ENCODE data around the gene GNL3. TPM values are rescaled to one million over a fixed set of nuclear protein-coding genes. Genes with fewer than 3 reads are reported as not detected.

The GNL3 gene
- total RNA-seq, 1 donor from 2014 or later: 70.0 TPM

DNA sequence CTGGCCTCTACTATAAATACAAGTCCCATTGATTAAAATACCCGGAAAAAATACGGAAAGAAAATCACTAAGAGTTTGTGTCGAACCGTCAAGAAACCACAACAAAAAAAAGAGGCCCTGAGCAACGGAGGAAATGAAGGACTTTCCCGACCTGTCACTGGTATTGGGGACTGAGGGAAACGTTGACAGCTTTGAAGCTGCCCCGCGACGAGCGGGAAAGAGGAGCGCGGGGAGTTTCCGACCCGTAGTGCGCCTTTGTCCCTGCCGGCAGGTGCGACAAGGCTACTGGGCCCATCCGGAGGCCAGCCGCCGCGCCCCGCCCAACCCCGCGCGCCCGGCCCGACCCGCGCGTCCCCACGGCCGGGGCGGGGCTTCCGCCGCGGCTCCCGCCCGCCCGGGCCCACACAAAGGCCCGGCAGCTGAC is 535 bp upstream of the GNL3 start:
- no peak for DNase-seq (ENCODE audit: extremely low read depth, low read depth, low spot score)

DNA sequence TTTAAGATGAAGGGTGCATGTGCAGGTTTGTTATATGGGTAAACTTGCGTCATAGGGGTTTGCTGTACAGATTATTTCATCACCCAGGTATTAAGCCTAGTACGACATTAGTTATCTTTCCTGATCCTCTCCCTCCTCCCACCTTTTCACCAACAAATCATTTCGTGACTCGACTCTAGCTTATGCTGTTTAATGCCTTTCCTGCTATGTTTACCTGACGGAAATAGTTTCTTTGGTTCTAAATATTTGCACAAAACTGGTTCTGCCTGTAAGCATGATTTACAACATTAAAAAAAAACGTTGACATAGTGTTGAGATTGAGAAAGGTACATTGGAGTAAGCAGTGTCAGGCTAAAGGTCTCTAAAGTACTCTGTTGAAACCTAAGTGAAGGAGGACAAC is 2.4 kb downstream of the GNL3 start:
- DNase-seq (ENCODE audit: extremely low read depth, low read depth, low spot score): no peak

DNA sequence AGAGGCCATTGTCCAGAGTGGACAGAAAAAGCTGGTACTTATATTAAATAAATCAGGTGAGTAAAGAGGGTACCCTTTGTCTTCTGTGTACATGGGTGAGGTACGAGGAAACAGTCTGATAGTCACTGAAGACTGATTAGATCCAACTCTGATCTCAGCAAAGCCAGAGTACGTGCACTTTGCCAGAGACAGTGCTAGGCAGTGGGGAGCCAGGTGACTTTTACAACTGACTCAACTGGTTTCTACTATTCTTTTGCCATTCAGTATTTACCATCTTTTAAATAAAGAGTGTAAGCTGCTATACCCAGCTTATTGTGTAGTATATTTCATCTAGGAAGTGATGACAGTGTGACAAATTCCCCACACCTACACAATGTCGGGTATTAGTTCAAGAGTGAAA is 3.3 kb downstream of the GNL3 start:
- DNase-seq (ENCODE audit: extremely low read depth, low read depth, low spot score): no peak

DNA sequence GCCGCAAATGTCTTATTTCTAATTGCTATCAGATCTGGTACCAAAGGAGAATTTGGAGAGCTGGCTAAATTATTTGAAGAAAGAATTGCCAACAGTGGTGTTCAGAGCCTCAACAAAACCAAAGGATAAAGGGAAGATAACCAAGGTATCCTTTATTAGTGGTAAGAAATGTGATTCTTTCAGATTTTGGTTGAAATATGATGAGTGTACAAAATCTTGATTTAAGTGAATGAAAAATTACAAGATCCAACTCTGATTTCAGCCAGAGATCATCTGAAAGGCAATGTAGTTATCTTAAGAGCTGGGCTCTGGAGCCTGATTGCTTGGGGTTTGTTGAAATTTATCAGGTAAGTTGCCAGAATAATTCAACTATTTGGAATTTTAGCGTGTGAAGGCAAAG is 4.7 kb downstream of the GNL3 start:
- no peak for DNase-seq (ENCODE audit: extremely low read depth, low read depth, low spot score)

DNA sequence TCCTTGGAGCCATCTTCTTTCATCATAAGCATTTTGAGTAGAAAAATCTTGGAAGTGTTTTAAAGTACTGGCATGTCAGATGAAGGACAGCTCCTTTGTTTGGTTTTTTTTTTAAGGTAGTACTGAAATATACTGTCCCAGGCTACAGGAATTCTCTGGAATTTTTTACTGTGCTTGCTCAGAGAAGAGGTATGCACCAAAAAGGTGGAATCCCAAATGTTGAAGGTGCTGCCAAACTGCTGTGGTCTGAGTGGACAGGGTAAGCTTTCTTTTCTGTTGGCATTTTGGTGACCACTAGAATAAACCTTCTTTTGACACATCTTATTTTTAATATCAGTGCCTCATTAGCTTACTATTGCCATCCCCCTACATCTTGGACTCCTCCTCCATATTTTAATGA is 7.2 kb downstream of the GNL3 start:
- no peak for DNase-seq (ENCODE audit: extremely low read depth, low read depth, low spot score)

DNA sequence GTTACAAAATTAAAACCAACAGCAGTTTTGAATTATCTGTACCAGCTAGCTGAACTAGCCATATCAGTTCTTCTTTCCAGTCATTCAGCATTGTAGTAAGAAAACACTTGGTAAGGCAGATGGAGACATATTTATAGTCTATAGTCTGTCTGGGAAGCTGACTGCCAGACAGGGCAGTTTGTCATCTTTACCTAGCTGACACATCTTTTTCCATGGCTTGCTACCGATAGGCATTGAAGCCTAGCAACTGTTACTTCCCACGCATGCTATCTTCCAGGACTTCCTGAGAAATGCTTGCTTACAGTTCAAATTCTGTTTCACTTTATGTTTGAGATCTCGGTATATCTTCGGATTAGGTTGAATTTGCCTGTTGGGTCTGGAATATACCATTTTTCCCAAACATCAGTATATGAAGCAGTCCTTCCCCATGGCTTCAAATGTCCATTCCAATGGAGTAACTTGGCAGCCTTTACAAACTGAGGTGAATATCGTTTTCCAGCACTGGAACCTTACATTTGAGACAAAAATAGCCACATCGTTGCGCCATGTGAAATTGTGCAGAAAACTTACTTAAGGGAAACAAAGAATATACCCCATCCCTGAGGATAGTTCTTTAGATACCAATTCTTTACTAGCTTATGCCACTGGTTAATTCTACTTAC is 8.8 kb downstream of the GNL3 start:
- DNase-seq (ENCODE audit: extremely low read depth, low read depth, low spot score): no peak

DNA sequence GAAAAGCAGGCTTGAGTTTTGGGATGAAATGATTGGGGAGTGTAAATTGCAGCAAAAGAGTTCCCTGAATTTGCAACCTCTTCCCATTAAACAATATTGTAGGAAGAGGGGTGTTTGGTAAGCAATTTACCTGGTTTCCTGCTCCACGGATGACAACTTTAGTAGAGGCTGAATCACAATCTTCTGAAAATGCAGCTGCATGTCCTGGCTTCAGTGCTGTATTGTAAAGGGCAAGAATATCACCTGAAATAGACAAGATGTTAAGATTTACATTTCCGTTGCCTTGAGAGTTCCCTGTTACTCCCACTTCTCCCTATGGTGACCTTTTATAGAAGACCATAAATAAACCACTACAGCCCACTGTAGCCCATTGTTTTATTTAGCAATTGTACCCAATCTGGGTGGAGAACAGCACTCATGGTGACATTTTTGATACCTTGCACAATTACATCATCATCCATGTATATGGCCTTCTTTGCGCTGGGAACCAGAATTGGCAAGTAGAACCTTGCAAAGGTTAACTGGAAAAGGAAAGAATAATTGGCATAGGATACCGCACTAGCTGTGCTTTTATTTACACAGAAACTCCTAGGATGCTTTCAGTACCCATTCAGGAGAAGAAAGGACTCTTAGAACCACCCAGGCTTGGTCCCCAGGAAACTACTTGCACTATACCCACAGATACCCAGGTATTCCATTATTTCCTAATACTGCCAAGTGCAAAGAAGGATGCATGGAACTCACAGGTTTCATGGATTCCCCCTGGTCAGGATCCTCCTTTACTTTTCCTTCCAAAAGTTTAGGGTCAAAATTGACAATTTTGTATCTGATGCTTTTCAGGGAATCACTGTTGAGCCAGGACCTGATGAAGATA is 10.2 kb downstream of the GNL3 start:
- no peak for DNase-seq (ENCODE audit: extremely low read depth, low read depth, low spot score)

DNA sequence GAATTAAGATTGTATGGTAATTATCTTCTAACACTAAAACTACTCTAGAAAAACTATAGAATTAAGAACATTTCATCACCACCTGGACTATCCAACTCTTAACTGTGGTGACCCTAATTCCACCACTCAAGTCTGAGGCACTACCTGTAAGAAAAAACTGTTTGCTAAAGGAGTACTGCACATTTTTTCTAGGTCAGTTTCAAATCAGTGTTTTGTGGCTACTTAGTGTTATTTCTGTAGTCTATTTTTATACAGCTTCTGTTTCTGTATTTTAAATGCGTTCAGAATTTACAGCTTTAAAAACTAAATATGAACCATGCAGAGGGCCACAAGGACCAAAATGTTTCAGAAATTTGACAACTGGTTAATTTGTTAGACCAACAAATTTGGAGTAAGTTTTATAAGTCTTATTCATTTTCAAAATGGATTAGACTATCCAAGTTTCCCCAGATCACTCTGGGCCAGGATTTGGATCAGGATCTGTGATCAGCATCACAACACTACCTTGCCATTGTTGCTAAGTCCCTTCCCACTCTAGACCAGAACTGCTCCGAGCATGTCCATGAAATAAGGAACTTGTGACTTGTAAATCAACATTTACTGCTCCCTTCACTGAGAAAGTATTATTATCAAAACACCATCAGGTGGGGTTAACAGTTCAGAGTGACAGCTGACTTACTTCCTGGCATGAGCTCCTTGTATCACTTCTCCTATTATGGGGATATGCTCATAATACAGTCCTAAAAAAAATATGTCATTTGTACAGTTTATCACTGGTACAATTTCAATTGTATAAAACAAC is 11.2 kb downstream of the GNL3 start:
- DNase-seq (ENCODE audit: extremely low read depth, low read depth, low spot score): no peak

DNA sequence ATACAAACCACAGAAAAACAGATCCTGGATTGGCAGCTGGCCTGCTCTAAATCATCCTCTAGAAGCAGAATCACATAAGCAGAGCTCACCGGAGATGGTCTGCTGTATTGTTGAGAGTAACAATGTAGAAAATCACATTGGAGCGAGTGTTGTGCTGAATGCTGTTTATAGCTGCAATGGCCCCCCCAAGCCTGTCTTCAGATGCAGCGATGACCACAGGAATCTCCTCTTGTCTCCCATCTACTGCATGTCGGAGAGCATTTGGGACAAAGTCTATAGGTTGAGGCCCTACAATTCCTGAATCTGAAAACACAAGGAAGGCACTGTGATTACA is 11.8 kb downstream of the GNL3 start:
- no peak for DNase-seq (ENCODE audit: extremely low read depth, low read depth, low spot score)

DNA sequence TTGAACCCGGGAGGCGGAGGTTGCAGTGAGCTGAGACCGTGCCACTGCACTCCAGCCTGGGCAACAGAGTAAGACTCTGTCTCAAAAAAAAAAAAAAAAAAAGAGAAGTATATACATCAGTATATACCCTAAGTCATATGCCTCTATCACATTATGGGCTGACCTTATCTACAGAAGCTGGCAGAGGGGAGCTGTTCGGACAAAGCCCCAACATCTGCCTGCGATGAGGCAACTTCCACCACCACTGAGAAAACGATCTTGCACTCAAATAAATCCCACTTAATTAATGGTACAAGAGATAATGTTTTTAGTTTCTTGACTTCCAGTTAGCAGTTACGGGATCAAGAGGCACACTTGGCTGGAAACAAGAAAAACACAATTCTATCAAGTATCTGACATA is 17.5 kb downstream of the GNL3 start:
- DNase-seq (ENCODE audit: extremely low read depth, low read depth, low spot score): no peak

DNA sequence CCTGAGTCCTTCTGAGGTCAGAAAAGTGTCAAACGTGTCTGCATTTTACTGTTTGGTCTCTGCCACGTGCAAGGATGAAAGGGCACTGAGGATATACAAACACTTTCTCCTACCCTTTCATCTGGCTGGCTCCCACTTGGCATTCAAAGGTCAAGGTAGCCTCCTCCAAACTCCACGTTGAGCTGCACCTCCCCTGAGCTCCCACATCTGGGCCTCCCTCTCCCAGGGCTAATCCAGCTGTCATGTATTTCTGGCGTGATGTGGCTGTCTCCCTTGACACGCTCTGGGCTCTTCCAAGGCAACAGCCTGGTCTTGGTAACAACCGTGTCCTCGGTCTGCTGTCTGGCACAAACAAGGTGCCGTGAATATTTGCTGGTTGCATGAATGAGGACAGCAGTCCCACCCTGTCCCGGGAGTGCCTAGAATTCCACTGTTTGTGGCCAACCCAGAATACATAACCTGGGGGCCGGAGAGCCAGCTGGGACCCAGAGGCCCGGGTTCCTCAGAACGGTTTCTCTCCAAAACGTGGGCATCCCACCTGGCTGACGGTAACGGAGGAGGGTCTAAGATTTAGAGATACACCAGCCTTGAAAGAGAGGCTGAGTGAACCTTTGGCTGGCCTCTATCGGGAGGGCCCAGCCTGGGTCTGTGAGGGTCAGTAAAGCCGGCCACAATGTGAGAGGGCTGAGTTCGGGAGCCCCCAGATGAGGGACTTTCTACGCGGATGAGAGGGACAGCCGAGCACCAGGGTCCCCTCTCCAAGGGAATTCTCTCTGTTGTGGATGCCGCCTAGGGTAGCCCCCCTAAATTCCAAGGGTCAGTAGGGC is 19.0 kb downstream of the GNL3 start:
- DNase-seq (ENCODE audit: extremely low read depth, low read depth, low spot score): no peak

DNA sequence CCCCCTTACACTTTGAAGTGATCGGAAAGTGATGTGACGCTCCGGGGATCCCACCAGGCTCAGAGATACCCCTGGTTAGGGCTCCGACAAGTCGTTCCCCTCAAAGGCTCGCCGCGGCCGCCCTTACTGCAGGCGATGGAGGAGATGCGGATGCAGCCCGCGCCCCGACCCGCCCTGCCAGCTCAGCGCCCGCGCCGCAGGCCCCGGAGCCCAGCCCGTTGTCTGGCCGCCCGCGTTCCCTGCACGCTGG is 19.5 kb downstream of the GNL3 start:
- no peak for DNase-seq (ENCODE audit: extremely low read depth, low read depth, low spot score)

DNA sequence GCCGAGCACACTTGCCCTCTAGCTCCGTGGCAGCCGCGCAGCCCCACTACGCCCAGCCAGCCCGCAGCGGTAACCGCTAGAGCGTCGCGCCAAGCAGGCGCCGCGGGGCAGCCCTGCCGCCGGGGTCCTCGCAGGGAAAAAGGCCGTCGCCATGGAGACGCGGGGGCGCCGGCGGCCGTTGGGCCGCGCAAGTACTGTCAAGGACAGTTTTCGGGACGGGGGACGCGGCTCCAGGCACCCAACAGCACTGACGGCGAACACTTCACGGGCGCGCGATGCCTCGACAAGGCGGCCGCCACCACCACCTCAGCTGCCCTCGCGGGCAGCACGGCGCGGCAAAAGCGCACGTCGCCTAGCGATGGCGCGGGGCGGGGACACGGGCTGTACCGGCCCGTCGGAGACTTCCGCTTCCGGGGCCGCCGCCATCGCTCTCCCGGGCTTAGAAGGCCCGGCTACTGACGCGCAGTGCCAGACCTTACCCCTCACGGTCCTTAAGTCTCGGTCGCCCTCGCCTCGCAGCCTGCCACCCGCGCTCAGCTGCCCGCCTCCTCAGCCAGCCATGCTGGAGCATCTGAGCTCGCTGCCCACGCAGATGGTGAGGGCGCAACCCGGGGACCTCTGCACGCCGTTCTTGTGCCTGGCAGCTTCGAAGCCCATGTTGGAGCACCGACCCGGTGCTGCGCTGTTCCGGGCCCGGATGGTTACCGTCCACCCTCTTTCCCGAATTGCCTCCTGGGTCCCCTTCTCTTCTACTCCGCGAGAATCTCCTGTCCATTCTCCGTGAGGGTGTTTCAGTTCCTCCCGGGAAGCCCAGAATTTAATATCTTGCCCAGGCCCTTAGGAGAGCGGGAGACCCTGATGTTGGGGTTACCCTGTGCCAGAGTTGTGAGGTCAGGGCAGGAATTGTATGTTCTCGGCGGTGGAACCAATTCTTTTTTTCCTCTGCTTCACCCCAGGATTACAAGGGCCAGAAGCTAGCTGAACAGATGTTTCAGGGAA is 20.2 kb downstream of the GNL3 start, which contains the start of the genes GLT8D1 and SPCS1:
Gene GLT8D1, minus strand, starts transcription at position 104 of the 999 bp plus-strand sequence. CDS start 5,331 bp downstream, outside the sequence.
Gene SPCS1, plus strand, starts transcription at position 419 of the 999 bp plus-strand sequence. Its CDS starts 141 bp downstream, at position 560.
- no peak for DNase-seq (ENCODE audit: extremely low read depth, low read depth, low spot score)

DNA sequence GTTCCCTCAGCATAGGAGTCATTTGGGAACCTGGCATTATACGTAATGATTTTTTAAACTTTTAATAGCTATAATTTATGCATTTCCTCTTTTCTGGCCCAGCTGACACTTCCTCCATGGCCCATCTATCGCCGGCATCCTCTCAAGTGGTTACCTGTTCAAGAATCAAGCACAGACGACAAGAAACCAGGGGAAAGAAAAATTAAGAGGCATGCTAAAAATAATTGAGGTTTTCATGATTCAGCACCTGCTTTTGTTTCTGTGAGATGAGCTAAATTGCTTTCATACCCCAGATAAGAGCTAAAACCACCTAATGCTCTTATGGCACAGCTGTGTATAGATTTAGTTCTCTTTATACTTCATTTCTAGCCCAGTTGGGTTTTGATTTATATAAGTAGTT is 21.8 kb downstream of the GNL3 start:
- DNase-seq (ENCODE audit: extremely low read depth, low read depth, low spot score): no peak

DNA sequence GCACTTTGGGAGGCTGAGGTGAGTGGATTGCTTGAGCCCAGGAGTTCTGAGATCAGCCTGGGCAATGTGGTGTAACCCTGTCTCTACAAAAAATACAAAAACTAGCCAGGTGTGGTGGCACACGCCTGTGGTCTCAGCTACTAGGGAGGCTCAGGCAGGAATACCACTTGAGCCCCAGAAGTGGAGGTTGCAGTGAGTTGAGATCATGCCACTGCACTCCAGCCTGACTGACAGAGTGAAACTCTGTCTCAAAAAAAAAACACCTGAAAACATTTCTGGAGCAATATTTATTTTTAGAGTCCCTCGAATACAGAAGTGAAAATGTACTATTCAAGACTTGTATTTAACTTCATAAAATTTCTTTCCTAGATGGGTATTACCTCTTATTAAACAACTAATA is 24.7 kb downstream of the GNL3 start:
- no peak for DNase-seq (ENCODE audit: extremely low read depth, low read depth, low spot score)

DNA sequence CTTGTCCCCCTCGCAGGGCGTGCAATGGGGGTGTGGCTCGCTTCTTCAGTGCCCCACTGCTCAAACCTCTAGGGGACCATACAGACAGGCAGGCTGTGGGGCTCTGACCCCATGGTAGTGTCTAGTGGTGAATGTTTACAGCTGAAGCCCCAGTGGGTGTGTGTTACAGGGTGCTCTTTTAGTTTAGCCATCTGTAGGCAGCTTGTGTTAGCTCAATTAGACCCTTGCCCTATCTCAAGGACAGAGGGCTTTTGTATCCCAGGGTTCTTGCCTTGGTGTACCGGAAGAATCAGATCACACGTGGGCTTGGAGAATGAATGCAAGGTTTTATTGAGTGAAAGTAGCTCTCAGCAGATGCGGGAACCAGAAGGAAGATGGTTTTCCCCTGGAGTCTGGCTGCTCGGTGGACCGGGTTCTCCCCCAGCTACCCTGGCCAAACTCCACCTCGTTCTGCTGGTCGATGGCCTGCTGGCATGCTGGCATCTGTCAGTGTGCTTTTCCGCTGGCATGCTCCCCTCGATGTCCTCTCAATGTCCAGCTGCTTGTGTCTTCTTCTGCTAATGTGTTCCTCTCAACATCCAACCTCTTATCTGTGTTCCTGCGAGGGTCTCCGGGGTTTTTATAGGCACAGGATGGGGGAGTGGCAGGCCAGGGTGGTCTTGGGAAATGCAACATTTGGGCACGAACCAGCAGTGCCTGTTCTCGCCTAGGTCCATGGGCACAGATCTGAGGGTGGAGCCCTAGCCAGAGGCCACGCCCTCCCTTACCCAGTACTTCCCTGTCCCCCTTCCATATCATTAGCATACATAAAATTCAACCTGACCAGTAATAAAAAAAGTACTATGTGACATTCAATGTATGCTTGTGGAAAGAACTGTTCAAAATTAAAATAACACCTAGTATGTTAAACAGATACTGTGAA is 26.7 kb downstream of the GNL3 start:
- DNase-seq (ENCODE audit: extremely low read depth, low read depth, low spot score): no peak

DNA sequence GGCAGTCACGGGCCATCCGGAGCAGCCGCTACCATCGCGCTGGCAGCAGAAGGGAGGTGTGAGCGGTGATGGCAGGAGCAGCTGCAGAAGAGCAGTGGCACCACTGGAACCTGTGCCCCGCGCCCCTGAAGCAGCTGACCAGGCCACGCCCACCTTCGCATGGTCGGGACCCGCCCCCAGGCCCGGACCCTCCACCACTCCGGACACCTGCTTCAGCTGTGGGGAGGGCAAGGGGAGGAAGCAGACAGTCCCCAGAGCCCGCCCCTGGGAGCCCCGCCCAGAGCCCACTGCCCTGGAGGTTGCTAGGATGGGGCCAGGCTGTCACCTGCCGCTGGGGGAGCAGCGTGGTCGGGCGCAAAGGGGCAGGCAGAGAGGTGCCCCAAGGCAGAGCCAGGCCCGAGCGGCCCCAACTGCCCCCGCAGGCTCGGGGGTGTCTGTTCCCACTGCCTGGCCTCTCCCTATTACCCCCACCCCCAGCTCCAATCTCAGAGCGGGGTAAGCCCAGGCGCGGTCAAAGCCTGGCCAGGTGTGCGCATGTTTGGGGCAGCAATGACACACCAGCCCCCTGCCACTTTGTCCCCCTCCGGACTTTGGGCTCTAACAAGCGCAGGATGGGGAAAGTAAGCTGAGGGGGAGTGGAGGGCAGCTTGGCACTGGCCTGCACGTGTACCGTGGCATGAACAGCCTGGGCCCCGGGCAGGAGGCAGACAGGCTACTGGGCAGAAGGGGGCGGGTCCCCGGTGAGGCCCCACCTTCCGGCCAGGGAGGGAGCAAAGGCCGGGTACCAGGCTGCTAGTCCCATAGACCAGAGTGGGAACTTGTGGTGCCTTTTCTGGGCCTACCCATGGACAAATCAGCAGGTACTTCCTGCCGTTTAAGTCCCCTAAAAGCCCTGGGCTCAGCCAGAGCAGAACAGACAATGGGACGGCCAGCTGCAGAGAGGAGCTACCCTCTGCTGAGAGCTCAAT is 28.8 kb downstream of the GNL3 start:
- no peak for DNase-seq (ENCODE audit: extremely low read depth, low read depth, low spot score)

All from glomerular endothelial cell (primary cell).